RWPE1 (cell line): ENCODE data around the gene IMMP2L.

Source experiments
- CTCF ChIA-PET: fragments of 350-600 bp; sonication (Branson Sonifier 250); formaldehyde crosslinking; extraction: SDS; loops from one replicate; lab custom pipeline; 2021; lab: Yijun Ruan, JAX
- POLR2A ChIA-PET: fragments of 400-600 bp; formaldehyde crosslinking; extraction: SDS; loops from one replicate; lab custom pipeline; 2020; ENCODE audit warnings: antibody characterized with exemption; ENCODE audit not compliant: low non-redundant PET; lab: Yijun Ruan, JAX
- DNase-seq: peaks from one replicate; pipeline ENCODE4 v3.0.0; 2012; ENCODE audit warnings: low spot score
- H3K27ac ChIP-seq: fragments of 450-650 bp; 2 replicates; pipeline ENCODE4 v1.5.1; 2017
- TF ChIP-seq, protein P1 (sequence below): fragments of 450-650 bp; conservative IDR thresholded peaks from 2 replicates; pipeline ENCODE4 v1.5.1; 2017; ENCODE audit warnings: low read depth, mild to moderate bottlenecking

The IMMP2L gene

DNA sequence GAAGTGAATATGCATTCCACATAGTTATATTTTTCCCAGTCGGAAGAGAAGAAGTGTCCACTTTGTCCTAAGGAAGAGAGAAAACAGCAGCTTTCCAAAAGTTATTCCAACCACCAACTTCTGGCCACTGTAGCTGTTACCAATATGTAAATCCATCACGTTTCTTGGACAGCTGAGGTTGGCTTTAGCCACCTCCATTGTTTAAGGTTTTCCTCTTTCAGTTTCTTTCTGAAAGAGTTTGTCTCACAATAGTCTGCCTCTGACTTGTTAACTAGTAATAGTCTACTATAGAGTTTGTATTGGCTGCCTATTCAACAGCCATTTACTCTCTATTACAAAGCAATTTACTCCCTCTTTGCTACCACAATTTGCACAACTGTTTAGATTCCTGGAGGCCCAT lies 929.0 kb downstream of the IMMP2L start:
- no peak overlapping the region for H3K27ac ChIP-seq
- no peak for DNase-seq
- ChIA-PET POLR2A (no interaction called here), CTCF (no interaction called here)
- TF ChIP-seq, protein P1, sequence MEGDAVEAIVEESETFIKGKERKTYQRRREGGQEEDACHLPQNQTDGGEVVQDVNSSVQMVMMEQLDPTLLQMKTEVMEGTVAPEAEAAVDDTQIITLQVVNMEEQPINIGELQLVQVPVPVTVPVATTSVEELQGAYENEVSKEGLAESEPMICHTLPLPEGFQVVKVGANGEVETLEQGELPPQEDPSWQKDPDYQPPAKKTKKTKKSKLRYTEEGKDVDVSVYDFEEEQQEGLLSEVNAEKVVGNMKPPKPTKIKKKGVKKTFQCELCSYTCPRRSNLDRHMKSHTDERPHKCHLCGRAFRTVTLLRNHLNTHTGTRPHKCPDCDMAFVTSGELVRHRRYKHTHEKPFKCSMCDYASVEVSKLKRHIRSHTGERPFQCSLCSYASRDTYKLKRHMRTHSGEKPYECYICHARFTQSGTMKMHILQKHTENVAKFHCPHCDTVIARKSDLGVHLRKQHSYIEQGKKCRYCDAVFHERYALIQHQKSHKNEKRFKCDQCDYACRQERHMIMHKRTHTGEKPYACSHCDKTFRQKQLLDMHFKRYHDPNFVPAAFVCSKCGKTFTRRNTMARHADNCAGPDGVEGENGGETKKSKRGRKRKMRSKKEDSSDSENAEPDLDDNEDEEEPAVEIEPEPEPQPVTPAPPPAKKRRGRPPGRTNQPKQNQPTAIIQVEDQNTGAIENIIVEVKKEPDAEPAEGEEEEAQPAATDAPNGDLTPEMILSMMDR: no peak

GRCh38 chr7:110626414-110626813 lies 935.9 kb downstream of the IMMP2L start:
- CTCF ChIA-PET: no interaction called here

GRCh38 chr7:110625294-110625693 lies 937.0 kb downstream of the IMMP2L start:
- H3K27ac ChIP-seq: no peak overlapping the region
- POLR2A ChIA-PET: no interaction called here

More at GRCh38 chr7:110626414-110626813, 935.9 kb downstream of the IMMP2L start:
- POLR2A ChIA-PET: no interaction called here
- TF ChIP-seq, protein P1: no peak
- no peak for DNase-seq
- H3K27ac ChIP-seq: no peak overlapping the region

DNA sequence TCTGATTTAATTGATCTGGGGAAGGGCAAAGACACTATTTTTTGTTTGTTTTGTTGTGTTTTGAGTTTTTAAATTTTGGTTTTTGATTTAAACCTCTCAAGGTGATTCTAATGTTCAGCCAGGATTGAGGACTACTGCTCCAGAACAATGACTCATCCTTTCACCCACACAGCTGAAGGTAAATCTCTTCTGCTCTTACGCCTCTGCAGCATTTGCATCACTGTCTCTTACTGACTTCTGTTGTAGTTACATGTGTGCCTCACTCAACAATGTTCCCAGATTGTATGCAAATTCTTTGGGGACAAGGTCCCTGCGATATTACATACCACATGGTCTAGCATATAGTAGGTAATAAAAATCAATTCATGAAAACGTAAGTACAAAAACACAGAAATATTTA lies 938.9 kb downstream of the IMMP2L start:
- no peak for DNase-seq
- H3K27ac ChIP-seq: no peak overlapping the region
- ChIA-PET POLR2A (no interaction called here), CTCF (no interaction called here)
- TF ChIP-seq, protein P1: no peak

More at GRCh38 chr7:110625294-110625693, 937.0 kb downstream of the IMMP2L start:
- no peak for DNase-seq
- CTCF ChIA-PET: no interaction called here
- TF ChIP-seq, protein P1: no peak

DNA sequence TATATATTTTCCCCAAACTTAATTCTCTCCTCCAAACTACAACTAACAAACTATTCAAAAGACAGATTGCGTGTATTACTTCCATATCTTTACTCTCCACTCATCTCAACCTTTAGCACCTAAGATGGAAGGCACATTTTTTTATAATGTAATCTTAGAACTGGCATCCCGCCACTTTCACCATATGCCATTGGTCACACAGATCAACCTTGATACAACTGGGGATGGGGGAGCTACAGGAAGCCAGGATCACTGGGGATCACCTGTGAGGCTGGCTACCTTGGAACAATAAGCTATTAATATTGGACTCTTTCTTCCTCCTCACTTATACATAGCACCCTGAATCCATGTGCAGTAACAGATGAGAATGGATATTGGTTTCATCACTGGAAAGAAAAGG lies 941.0 kb downstream of the IMMP2L start:
- DNase-seq: no peak
- TF ChIP-seq, protein P1: no peak
- ChIA-PET POLR2A (no interaction called here), CTCF (no interaction called here)
- no peak overlapping the region for H3K27ac ChIP-seq

DNA sequence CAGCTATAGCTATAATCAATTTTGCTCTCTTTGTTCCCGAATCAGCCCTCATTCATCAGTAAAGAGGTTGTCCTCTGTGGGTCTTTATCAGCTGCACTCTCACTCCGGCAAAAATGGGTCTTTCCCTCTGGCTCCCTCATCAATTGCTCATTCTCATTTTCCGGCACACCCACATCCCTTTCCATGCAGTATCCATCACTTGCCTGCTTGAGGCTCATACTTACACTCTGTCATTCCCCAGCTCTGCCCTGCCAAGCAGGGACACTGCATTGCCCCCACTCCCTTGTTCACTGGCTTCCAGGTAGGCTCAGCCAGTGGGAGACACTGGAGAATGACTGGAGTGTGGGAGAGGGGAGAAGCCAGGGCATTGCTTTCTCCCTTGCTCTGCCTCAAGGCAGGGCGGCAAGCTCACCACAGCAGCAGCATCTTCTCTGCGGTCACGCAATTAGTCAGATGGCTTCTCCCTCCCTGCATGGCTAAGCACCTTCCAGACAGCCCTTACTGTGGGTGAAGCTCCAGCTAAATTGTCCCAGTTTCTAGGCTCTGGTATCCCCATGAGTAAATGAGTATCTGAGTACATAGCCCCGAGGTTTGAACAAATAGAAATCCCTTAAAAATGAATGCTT lies 942.1 kb downstream of the IMMP2L start:
- TF ChIP-seq, protein P1: no peak
- POLR2A ChIA-PET: no interaction called here
- CTCF ChIA-PET: no interaction called here
- H3K27ac ChIP-seq: no peak overlapping the region
- no peak for DNase-seq
